Germinal center (tissue), 1 donor: Measurements from ENCODE around the gene SLC25A38.

ENCODE experiments used
- DNase-seq: peaks from one replicate; pipeline ENCODE4 v3.0.0; 2012; ENCODE audit warnings: mixed read lengths, low spot score

SLC25A38 gene

GRCh38 chr3:39434574-39434973, 51.4 kb downstream of the SLC25A38 start:
- DNase-seq = no peak

GRCh38 chr3:39435006-39435748, 52.0 kb downstream of the SLC25A38 start:
- no peak for DNase-seq

GRCh38 chr3:39438880-39439279, 55.7 kb downstream of the SLC25A38 start:
- no peak for DNase-seq

DNA sequence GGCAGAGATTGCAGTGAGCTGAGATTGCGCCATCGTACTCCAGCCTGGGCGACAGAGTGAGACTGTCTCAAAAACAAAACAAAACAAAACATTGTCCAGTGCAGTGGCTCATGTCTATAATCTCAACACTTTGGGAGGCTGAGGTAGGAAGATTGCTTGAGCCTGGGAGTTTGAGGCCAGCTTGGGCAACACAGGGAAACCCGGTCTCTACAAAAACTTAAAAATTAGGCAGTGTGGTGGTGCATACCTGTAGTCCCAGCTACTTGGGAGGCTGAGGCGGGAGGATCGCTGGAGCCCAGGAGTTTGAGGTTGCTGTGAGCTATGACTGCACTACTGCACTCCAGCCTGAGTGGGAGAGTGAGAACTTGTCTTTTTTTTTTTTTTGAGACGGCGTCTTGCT, 57.1 kb downstream of the SLC25A38 start:
- DNase-seq = no peak

DNA sequence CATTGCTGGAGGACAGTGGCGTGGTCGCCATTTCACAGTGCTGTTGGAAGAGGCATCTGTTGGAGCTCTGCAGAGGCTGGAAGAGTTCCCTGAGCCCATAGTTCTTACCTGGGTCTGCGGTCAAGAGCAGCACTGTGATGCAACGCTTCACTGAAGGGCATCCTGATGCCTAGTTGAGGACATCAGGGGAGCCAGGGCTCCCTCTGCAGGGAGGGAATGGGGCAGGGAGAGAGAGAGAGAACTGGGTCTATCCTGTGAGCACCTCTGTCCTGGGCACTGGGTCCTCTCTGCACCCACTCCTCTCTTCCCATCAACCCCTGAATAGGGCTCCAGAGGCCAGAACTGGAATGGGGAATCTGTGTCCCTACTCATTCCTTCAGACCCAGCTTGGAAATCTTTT, 60.4 kb downstream of the SLC25A38 start:
- DNase-seq = no peak

DNA sequence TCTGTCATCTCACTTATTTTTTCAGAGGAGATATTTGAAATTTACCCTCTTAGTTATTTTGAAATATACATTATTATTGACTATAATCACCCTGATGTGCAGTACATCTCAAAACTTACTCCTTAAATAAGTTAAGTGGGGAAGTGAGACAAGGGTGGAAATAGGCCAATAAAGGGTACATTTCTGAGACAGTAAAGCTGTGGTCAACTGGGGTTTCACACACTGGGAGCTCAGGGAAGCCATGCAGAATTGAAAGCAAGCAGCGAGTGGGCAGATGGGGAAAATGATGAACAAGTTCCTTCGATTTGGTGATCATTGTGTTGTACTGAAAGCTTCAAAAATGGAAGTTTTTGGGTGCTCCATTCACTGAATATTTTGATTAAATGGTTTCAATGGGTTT, 62.8 kb downstream of the SLC25A38 start:
- no peak for DNase-seq

- DNase-seq = no peak
Measured at GRCh38 chr3:39446444-39446843, 63.3 kb downstream of the SLC25A38 start.
